Sigmoid colon (tissue), 4 donors: Measurements from ENCODE around the gene TET1.
A peak's percentile ranks its signal among the peaks of the same experiment; 100 is the strongest.

Experiments used
- CTCF ChIP-seq, 4 experiments: fragments of 450-650 bp in 3 of 4; fragments of 200-600 bp in 1 of 4; IDR thresholded peaks; one replicate each; pipeline ENCODE4 v1.5.1; 2016 to 2019; ENCODE audit warnings: antibody characterized with exemption in 4 of 4, mild to moderate bottlenecking in 3 of 4, moderate library complexity in 2 of 4
- POLR2A ChIP-seq, 2 donors: fragments of 450-650 bp; IDR thresholded peaks; one replicate each; pipeline ENCODE4 v1.6.1; 2016; ENCODE audit warnings: antibody characterized with exemption in 2 of 2, mild to moderate bottlenecking in 2 of 2, moderate library complexity in 2 of 2
- POLR2AphosphoS5 ChIP-seq, 4 donors: sonication (generic); formaldehyde crosslinking; IDR thresholded peaks; one replicate each; pipeline ENCODE4 v1.6.1; 2017; ENCODE audit warnings: antibody characterized with exemption in 4 of 4

GRCh38 chr10:68600041-68600778 lies 40.1 kb downstream of the TET1 start:
- no peak for TF ChIP-seq CTCF (IDR thresholded peaks at IDR 0.05)
- no peak for TF ChIP-seq POLR2A (IDR thresholded peaks at IDR 0.05)
- TF ChIP-seq POLR2AphosphoS5 (IDR thresholded peaks at IDR 0.05): peak in 3 of 4 donors; percentile 51 to 56 (median 52)
